ENCODE results near the gene KRT6C.
"Not testable (repeated sequence)": the region's sequence is repeated elsewhere in the genome, so short reads cannot be mapped to it uniquely, and the experiment has no call there.

DNA sequence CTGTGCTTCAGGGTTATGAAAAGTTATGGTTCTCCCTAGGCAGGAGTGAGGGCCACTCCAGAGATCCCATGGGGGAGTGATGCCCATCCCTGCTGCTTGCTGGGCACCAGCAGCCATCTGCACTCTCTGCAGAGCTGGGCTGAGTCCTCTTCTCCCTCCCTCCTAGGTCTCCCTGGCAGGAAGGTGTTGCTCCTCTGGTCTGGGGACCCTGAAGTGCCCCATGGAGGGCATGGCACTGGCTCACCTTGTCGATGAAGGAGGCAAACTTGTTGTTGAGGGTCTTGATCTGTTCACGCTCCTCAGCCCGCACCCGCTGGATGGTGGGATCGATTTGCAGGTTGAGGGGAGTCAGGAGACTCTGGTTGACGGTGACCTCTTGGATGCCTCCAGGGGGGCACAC is 18.8 kb upstream of the KRT6C start:
- TF ChIP-seq, protein P1, sequence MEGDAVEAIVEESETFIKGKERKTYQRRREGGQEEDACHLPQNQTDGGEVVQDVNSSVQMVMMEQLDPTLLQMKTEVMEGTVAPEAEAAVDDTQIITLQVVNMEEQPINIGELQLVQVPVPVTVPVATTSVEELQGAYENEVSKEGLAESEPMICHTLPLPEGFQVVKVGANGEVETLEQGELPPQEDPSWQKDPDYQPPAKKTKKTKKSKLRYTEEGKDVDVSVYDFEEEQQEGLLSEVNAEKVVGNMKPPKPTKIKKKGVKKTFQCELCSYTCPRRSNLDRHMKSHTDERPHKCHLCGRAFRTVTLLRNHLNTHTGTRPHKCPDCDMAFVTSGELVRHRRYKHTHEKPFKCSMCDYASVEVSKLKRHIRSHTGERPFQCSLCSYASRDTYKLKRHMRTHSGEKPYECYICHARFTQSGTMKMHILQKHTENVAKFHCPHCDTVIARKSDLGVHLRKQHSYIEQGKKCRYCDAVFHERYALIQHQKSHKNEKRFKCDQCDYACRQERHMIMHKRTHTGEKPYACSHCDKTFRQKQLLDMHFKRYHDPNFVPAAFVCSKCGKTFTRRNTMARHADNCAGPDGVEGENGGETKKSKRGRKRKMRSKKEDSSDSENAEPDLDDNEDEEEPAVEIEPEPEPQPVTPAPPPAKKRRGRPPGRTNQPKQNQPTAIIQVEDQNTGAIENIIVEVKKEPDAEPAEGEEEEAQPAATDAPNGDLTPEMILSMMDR (IDR thresholded peaks at IDR 0.05; ENCODE audit: poor library complexity) = not testable (repeated sequence)
- not testable (repeated sequence) for TF ChIP-seq EZH2phosphoT487 (IDR thresholded peaks at IDR 0.05; ENCODE audit: low read depth, severe bottlenecking, unreplicated experiment)
